SK-N-SH treated with all-trans-retinoic acid at 6 μM for 48 hours (cell line): Measurements from ENCODE around the gene ARHGAP29.

ENCODE experiments used
- ATAC-seq: fragments of 200-7000 bp; cut with Tn5 transposase; 3 replicates; pipeline ENCODE4 v1.9.1; 2020; ENCODE audit warnings: mild to moderate bottlenecking, moderate library complexity
- ARNTL ChIP-seq: fragments of 450-650 bp; formaldehyde crosslinking; IDR thresholded peaks from 2 replicates; pipeline ENCODE4 v1.5.0; 2020; ENCODE audit warnings: low read depth, mild to moderate bottlenecking, moderate library complexity, borderline replicate concordance
- BACH2 ChIP-seq: fragments of 250-450 bp; sonication (Bioruptor Pico); IDR thresholded peaks from 2 replicates; pipeline ENCODE4 v1.9.0; 2021; ENCODE audit warnings: mild to moderate bottlenecking, borderline replicate concordance
- ESRRG ChIP-seq: fragments of 250-450 bp; sonication (Bioruptor Pico); IDR thresholded peaks from 2 replicates; pipeline ENCODE4 v1.6.1; 2021; ENCODE audit warnings: mild to moderate bottlenecking
- GLIS3 ChIP-seq: fragments of 250-450 bp; sonication (Bioruptor Pico); IDR thresholded peaks from 2 replicates; pipeline ENCODE4 v1.5.0; 2020; ENCODE audit warnings: mild to moderate bottlenecking, moderate library complexity
- ISL1 ChIP-seq: fragments of 250-450 bp; sonication (Bioruptor Pico); IDR thresholded peaks from 2 replicates; pipeline ENCODE4 v2.1.2; 2022; ENCODE audit warnings: mild to moderate bottlenecking, moderate library complexity
- OSR1 ChIP-seq: fragments of 250-450 bp; sonication (Bioruptor Pico); IDR thresholded peaks from 2 replicates; pipeline ENCODE4 v1.8.0; 2022; ENCODE audit warnings: moderate library complexity, mild to moderate bottlenecking, inconsistent platforms
- PPARA ChIP-seq: fragments of 250-450 bp; sonication (Bioruptor Pico); IDR thresholded peaks from 2 replicates; pipeline ENCODE4 v1.5.0; 2020; ENCODE audit warnings: mild to moderate bottlenecking, borderline replicate concordance
- RARB ChIP-seq: fragments of 250-450 bp; sonication (Bioruptor Pico); IDR thresholded peaks from 2 replicates; pipeline ENCODE4 v1.8.0; 2021; ENCODE audit warnings: mild to moderate bottlenecking, moderate library complexity
- SNAI2 ChIP-seq: fragments of 250-450 bp; sonication (Bioruptor Pico); IDR thresholded peaks from 2 replicates; pipeline ENCODE4 v1.5.0; 2020; ENCODE audit warnings: mild to moderate bottlenecking, moderate library complexity
- TOX ChIP-seq: fragments of 250-450 bp; sonication (Bioruptor Pico); IDR thresholded peaks from 2 replicates; pipeline ENCODE4 v1.8.0; 2021; ENCODE audit warnings: mild to moderate bottlenecking, moderate library complexity, borderline replicate concordance
- ZFP3 ChIP-seq: fragments of 250-450 bp; sonication (Bioruptor Pico); IDR thresholded peaks from 2 replicates; pipeline ENCODE4 v1.5.0; 2020; ENCODE audit warnings: mild to moderate bottlenecking, moderate library complexity
- ZNF565 ChIP-seq: fragments of 450-650 bp; formaldehyde crosslinking; conservative IDR thresholded peaks from 2 replicates; pipeline ENCODE4 v1.5.0; 2020; ENCODE audit warnings: low read depth, mild to moderate bottlenecking, moderate library complexity
- ZNF8 ChIP-seq: fragments of 450-650 bp; formaldehyde crosslinking; IDR thresholded peaks from 2 replicates; pipeline ENCODE4 v1.5.0; 2020; ENCODE audit warnings: mild to moderate bottlenecking, moderate library complexity
- TF ChIP-seq, protein P1 (sequence below): fragments of 250-450 bp; sonication (Bioruptor Pico); IDR thresholded peaks from 2 replicates; pipeline ENCODE4 v1.8.0; 2021; ENCODE audit warnings: low read depth, mild to moderate bottlenecking, moderate library complexity, borderline replicate concordance
- TF ChIP-seq, protein P2 (sequence below): fragments of 250-450 bp; sonication (Bioruptor Pico); IDR thresholded peaks from 2 replicates; pipeline ENCODE4 v1.5.1; 2020; ENCODE audit warnings: low read depth, mild to moderate bottlenecking, moderate library complexity
- TF ChIP-seq, protein P3 (sequence below): fragments of 250-450 bp; sonication (Bioruptor Pico); IDR thresholded peaks from 2 replicates; pipeline ENCODE4 v1.5.1; 2021; ENCODE audit warnings: mild to moderate bottlenecking, moderate library complexity
- TF ChIP-seq, protein P4 (sequence below): fragments of 250-450 bp; sonication (Bioruptor Pico); IDR thresholded peaks from 2 replicates; pipeline ENCODE4 v1.8.0; 2020; ENCODE audit warnings: mild to moderate bottlenecking, moderate library complexity, borderline replicate concordance
- TF ChIP-seq, protein P5 (sequence below): fragments of 250-450 bp; sonication (Bioruptor Pico); IDR thresholded peaks from 2 replicates; pipeline ENCODE4 v1.5.0; 2020; ENCODE audit warnings: mild to moderate bottlenecking, moderate library complexity

ARHGAP29 gene

DNA sequence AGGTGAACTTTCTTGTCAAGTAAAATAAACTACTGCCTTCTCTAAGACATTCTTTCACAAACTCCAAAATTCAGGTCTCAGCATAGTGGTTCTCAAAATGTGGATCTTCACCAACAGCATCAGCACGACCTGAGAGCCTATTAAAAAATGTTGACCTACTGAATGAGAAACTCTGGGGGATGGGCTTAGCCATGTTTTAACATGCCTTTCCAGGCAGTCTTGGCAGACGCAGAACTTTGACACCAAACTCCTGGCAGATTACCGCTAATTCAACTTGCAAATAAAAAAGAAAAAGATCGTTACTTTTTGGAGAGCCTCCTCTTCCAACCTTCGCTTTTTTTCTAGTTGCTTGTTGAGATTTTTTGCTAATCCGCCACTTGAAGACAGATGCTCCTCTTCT is 35.1 kb downstream of the ARHGAP29 start (continued):
- TF ChIP-seq, protein P1, sequence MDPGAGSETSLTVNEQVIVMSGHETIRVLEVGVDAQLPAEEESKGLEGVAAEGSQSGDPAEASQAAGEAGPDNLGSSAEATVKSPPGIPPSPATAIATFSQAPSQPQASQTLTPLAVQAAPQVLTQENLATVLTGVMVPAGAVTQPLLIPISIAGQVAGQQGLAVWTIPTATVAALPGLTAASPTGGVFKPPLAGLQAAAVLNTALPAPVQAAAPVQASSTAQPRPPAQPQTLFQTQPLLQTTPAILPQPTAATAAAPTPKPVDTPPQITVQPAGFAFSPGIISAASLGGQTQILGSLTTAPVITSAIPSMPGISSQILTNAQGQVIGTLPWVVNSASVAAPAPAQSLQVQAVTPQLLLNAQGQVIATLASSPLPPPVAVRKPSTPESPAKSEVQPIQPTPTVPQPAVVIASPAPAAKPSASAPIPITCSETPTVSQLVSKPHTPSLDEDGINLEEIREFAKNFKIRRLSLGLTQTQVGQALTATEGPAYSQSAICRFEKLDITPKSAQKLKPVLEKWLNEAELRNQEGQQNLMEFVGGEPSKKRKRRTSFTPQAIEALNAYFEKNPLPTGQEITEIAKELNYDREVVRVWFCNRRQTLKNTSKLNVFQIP (CRISPR knock-in tag): no peak
- TF ChIP-seq, protein P2, sequence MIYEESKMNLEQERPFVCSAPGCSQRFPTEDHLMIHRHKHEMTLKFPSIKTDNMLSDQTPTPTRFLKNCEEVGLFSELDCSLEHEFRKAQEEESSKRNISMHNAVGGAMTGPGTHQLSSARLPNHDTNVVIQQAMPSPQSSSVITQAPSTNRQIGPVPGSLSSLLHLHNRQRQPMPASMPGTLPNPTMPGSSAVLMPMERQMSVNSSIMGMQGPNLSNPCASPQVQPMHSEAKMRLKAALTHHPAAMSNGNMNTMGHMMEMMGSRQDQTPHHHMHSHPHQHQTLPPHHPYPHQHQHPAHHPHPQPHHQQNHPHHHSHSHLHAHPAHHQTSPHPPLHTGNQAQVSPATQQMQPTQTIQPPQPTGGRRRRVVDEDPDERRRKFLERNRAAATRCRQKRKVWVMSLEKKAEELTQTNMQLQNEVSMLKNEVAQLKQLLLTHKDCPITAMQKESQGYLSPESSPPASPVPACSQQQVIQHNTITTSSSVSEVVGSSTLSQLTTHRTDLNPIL (CRISPR knock-in tag): no peak
- TF ChIP-seq BACH2 (CRISPR knock-in tag): no peak
- TF ChIP-seq, all 23 proteins: peak for 0

DNA sequence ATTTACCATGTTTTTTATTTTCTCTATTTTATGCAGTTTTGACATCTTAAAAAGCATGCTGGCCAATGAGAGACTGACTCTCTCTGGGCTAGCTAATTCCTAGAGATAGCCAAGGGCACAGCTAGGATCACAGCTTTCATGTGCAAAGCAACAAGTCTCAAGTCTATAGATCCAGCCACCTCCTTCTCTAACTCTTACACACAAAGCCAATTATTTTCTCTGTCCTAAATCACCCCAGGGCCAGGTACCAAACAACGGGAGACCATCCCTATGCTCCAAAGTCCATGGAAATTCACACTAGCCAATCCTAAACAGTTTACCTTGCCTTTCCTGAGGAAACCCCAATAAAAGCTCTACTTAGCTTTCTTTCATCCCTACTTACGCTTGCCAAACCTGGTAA is 38.0 kb downstream of the ARHGAP29 start:
- ATAC-seq: no peak
- TF ChIP-seq GLIS3 (CRISPR knock-in tag) (no peak), ESRRG (CRISPR knock-in tag) (no peak), ZNF8 (CRISPR knock-in tag) (no peak), SNAI2 (CRISPR knock-in tag) (no peak), BACH2 (CRISPR knock-in tag) (no peak), PPARA (no peak), ARNTL (no peak), TOX (no peak), RARB (CRISPR knock-in tag) (no peak), ZNF565 (CRISPR knock-in tag) (no peak)
- TF ChIP-seq, protein P3, sequence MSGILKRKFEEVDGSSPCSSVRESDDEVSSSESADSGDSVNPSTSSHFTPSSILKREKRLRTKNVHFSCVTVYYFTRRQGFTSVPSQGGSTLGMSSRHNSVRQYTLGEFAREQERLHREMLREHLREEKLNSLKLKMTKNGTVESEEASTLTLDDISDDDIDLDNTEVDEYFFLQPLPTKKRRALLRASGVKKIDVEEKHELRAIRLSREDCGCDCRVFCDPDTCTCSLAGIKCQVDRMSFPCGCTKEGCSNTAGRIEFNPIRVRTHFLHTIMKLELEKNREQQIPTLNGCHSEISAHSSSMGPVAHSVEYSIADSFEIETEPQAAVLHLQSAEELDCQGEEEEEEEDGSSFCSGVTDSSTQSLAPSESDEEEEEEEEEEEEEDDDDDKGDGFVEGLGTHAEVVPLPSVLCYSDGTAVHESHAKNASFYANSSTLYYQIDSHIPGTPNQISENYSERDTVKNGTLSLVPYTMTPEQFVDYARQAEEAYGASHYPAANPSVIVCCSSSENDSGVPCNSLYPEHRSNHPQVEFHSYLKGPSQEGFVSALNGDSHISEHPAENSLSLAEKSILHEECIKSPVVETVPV (CRISPR knock-in tag): no peak
- TF ChIP-seq, protein P4, sequence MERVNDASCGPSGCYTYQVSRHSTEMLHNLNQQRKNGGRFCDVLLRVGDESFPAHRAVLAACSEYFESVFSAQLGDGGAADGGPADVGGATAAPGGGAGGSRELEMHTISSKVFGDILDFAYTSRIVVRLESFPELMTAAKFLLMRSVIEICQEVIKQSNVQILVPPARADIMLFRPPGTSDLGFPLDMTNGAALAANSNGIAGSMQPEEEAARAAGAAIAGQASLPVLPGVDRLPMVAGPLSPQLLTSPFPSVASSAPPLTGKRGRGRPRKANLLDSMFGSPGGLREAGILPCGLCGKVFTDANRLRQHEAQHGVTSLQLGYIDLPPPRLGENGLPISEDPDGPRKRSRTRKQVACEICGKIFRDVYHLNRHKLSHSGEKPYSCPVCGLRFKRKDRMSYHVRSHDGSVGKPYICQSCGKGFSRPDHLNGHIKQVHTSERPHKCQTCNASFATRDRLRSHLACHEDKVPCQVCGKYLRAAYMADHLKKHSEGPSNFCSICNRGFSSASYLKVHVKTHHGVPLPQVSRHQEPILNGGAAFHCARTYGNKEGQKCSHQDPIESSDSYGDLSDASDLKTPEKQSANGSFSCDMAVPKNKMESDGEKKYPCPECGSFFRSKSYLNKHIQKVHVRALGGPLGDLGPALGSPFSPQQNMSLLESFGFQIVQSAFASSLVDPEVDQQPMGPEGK (CRISPR knock-in tag): no peak
- TF ChIP-seq, protein P5, sequence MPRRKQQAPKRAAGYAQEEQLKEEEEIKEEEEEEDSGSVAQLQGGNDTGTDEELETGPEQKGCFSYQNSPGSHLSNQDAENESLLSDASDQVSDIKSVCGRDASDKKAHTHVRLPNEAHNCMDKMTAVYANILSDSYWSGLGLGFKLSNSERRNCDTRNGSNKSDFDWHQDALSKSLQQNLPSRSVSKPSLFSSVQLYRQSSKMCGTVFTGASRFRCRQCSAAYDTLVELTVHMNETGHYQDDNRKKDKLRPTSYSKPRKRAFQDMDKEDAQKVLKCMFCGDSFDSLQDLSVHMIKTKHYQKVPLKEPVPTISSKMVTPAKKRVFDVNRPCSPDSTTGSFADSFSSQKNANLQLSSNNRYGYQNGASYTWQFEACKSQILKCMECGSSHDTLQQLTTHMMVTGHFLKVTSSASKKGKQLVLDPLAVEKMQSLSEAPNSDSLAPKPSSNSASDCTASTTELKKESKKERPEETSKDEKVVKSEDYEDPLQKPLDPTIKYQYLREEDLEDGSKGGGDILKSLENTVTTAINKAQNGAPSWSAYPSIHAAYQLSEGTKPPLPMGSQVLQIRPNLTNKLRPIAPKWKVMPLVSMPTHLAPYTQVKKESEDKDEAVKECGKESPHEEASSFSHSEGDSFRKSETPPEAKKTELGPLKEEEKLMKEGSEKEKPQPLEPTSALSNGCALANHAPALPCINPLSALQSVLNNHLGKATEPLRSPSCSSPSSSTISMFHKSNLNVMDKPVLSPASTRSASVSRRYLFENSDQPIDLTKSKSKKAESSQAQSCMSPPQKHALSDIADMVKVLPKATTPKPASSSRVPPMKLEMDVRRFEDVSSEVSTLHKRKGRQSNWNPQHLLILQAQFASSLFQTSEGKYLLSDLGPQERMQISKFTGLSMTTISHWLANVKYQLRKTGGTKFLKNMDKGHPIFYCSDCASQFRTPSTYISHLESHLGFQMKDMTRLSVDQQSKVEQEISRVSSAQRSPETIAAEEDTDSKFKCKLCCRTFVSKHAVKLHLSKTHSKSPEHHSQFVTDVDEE (CRISPR knock-in tag): no peak

DNA sequence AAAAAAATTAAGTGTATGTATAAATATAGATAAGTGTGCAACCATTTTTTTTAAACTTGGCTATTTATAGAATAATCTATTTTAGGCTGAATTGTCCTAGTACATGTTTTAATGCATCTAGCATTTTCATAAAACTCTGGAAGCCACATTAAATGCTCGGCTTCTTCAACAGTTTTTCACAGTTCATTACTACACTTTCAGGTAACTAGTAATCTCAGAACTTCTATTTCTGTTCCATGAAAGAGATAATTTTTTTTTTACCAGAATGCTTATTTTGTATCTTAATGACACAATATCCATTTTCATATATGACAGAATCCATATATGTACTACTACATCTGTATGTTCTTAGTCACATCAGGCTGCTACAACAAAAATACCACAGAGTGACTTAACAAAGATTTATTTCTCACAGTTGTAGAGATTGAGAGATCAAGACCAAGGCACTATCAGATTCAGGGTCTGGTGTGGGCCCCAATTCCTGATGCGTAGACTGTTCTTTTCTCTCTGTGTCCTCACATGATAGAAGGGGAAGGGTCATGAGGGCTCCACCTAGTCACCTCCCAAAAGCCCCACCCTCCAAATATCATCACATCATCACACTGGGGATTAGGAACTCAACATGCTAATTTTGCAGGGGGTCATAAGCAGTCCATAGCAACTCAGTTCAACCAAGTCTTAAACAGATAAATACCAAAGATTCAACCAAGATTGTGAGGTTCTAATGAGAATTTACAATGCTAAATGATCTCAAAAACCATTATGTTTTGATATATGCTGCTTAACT is 43.1 kb downstream of the ARHGAP29 start:
- ATAC-seq: no peak
- TF ChIP-seq, protein P5 (CRISPR knock-in tag): no peak
- no peak for TF ChIP-seq ZNF8 (CRISPR knock-in tag)
- TF ChIP-seq ZNF565 (CRISPR knock-in tag): no peak
- TF ChIP-seq, protein P4 (CRISPR knock-in tag): no peak
- no peak for TF ChIP-seq ISL1 (CRISPR knock-in tag)
- no peak for TF ChIP-seq OSR1 (CRISPR knock-in tag)
- TF ChIP-seq, protein P1 (CRISPR knock-in tag): no peak
- TF ChIP-seq ZFP3 (CRISPR knock-in tag): no peak
- TF ChIP-seq, protein P3 (CRISPR knock-in tag): no peak
- no peak for TF ChIP-seq ARNTL
